SK-N-SH treated with all-trans-retinoic acid at 6 μM for 48 hours (cell line): ENCODE data around the gene CCDC197.

Experiments
- ESRRG ChIP-seq: fragments of 250-450 bp; sonication (Bioruptor Pico); IDR thresholded peaks from 2 replicates; pipeline ENCODE4 v1.6.1; 2021; ENCODE audit warnings: mild to moderate bottlenecking
- GLIS3 ChIP-seq: fragments of 250-450 bp; sonication (Bioruptor Pico); IDR thresholded peaks from 2 replicates; pipeline ENCODE4 v1.5.0; 2020; ENCODE audit warnings: mild to moderate bottlenecking, moderate library complexity
- ISL1 ChIP-seq: fragments of 250-450 bp; sonication (Bioruptor Pico); IDR thresholded peaks from 2 replicates; pipeline ENCODE4 v2.1.2; 2022; ENCODE audit warnings: mild to moderate bottlenecking, moderate library complexity
- PPARA ChIP-seq: fragments of 250-450 bp; sonication (Bioruptor Pico); IDR thresholded peaks from 2 replicates; pipeline ENCODE4 v1.5.0; 2020; ENCODE audit warnings: mild to moderate bottlenecking, borderline replicate concordance
- RARB ChIP-seq: fragments of 250-450 bp; sonication (Bioruptor Pico); IDR thresholded peaks from 2 replicates; pipeline ENCODE4 v1.8.0; 2021; ENCODE audit warnings: mild to moderate bottlenecking, moderate library complexity
- TOX ChIP-seq: fragments of 250-450 bp; sonication (Bioruptor Pico); IDR thresholded peaks from 2 replicates; pipeline ENCODE4 v1.8.0; 2021; ENCODE audit warnings: mild to moderate bottlenecking, moderate library complexity, borderline replicate concordance
- ZFP30 ChIP-seq: fragments of 450-650 bp; formaldehyde crosslinking; IDR thresholded peaks from 2 replicates; pipeline ENCODE4 v1.5.0; 2022; ENCODE audit warnings: mild to moderate bottlenecking, moderate library complexity
- ZNF70 ChIP-seq: fragments of 450-650 bp; formaldehyde crosslinking; IDR thresholded peaks from 2 replicates; pipeline ENCODE4 v1.5.0; 2020; ENCODE audit warnings: mild to moderate bottlenecking, moderate library complexity
- TF ChIP-seq, protein P1 (sequence below): fragments of 250-450 bp; sonication (Bioruptor Pico); IDR thresholded peaks from 2 replicates; pipeline ENCODE4 v1.8.0; 2020; ENCODE audit warnings: mild to moderate bottlenecking, moderate library complexity, borderline replicate concordance
- TF ChIP-seq, protein P2 (sequence below): fragments of 250-450 bp; sonication (Bioruptor Pico); IDR thresholded peaks from 2 replicates; pipeline ENCODE4 v1.5.1; 2020; ENCODE audit warnings: low read depth, mild to moderate bottlenecking, moderate library complexity

DNA sequence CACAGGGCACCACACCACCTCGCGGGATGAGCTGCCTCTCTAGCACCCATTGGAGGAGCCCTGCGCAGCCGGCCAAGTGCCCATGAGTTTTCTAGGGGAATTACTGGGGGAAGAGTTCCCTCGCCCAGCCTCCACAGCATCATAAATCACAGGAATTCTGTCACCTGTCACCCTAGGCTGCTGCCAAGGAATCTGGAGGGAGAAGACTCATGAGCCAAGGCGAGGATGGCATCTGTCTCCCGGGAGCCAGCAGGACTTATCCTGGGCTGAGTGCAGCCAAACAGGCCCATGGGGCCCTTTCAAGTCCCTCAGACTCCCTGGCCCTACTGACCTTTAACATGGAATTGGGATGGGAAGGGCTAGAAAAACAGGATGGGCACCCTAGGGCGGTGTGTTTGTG lies 21.2 kb downstream of the CCDC197 start:
- TF ChIP-seq, protein P1, sequence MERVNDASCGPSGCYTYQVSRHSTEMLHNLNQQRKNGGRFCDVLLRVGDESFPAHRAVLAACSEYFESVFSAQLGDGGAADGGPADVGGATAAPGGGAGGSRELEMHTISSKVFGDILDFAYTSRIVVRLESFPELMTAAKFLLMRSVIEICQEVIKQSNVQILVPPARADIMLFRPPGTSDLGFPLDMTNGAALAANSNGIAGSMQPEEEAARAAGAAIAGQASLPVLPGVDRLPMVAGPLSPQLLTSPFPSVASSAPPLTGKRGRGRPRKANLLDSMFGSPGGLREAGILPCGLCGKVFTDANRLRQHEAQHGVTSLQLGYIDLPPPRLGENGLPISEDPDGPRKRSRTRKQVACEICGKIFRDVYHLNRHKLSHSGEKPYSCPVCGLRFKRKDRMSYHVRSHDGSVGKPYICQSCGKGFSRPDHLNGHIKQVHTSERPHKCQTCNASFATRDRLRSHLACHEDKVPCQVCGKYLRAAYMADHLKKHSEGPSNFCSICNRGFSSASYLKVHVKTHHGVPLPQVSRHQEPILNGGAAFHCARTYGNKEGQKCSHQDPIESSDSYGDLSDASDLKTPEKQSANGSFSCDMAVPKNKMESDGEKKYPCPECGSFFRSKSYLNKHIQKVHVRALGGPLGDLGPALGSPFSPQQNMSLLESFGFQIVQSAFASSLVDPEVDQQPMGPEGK (CRISPR knock-in tag), result no peak
- no peak for TF ChIP-seq ESRRG
- TF ChIP-seq ZNF70, result no peak
- TF ChIP-seq TOX, result no peak
- TF ChIP-seq, protein P2, sequence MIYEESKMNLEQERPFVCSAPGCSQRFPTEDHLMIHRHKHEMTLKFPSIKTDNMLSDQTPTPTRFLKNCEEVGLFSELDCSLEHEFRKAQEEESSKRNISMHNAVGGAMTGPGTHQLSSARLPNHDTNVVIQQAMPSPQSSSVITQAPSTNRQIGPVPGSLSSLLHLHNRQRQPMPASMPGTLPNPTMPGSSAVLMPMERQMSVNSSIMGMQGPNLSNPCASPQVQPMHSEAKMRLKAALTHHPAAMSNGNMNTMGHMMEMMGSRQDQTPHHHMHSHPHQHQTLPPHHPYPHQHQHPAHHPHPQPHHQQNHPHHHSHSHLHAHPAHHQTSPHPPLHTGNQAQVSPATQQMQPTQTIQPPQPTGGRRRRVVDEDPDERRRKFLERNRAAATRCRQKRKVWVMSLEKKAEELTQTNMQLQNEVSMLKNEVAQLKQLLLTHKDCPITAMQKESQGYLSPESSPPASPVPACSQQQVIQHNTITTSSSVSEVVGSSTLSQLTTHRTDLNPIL (CRISPR knock-in tag), result no peak
- no peak for TF ChIP-seq ISL1 (CRISPR knock-in tag)
- TF ChIP-seq RARB, result no peak
- no peak for TF ChIP-seq ZFP30 (CRISPR knock-in tag)
- no peak for TF ChIP-seq GLIS3
- no peak for TF ChIP-seq PPARA (CRISPR knock-in tag)
